CD4-positive, alpha-beta T cell treated with Interleukin-17A for 1 hour (primary cell): ENCODE data around the gene DDIT3.

Experiments used
- DNase-seq: peaks from one replicate; pipeline ENCODE4 v3.0.0-alpha.2; 2020

The DDIT3 gene

DNA sequence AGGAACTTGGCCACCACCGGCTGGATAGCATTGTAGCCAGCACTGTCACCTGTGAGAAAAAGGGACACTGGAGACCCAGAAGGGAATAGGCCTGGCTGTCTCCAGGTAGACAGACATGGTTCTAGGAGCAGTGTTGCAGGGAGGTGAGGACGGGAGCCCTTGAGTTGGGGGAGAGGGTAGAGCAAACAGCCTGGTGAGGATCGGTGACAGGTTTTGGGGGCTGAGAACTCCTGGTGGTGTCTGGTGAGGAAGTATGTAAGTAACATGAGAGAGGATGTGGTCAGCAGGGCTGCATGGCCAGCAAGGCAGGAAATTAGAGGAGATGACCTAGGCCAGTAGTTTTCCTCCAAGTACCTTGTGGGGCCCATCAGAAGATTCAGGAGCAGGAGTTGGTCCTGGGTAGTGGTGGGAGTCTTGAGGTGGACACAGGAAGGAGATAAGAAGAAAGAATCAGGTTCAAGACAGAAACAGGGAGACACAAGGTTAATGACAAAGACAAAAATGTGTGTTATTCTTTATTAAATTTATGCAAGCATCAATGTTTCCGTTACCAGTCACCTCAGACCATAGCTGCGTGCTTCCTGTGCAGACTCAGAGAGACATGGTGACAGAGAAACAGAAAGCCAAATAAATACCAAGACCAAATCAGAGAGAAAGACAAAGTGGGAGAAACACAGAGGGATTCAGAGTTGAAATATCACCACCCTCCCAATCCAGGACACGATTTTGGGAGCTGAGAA is 40.8 kb downstream of the DDIT3 start, which contains the start of gene ARHGAP9:
Gene ARHGAP9, minus strand, starts transcription at position 491 of the 740 bp plus-strand sequence. Its CDS starts 460 bp downstream, at position 31.
- peak; percentile 89 for DNase-seq

DNA sequence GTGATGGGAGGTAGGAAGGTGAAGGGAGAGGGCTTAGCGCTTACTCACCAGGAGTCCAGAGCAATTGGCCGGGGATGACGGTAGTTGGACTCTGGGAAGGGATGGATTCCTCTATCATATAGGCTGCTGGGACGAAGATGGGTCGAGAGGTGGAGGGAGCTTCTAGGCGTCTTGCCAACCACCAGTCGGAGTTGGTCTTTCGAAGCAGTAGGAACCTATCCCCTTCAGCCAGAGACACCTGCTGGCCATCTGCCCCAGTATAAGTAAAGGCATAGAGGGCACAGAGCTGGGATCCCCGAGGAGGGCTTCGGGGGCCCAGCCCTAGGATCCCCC is 41.3 kb downstream of the DDIT3 start:
- no peak for DNase-seq

- peak; percentile 82 for DNase-seq
These were observed 42.3 kb downstream of the DDIT3 start for GRCh38 chr12:57477710-57478681.

- peak; percentile 50 for DNase-seq
These were observed 43.2 kb downstream of the DDIT3 start for GRCh38 chr12:57476993-57477709.

GRCh38 chr12:57476162-57476992 is 43.9 kb downstream of the DDIT3 start:
- DNase-seq, result peak; percentile 83

DNA sequence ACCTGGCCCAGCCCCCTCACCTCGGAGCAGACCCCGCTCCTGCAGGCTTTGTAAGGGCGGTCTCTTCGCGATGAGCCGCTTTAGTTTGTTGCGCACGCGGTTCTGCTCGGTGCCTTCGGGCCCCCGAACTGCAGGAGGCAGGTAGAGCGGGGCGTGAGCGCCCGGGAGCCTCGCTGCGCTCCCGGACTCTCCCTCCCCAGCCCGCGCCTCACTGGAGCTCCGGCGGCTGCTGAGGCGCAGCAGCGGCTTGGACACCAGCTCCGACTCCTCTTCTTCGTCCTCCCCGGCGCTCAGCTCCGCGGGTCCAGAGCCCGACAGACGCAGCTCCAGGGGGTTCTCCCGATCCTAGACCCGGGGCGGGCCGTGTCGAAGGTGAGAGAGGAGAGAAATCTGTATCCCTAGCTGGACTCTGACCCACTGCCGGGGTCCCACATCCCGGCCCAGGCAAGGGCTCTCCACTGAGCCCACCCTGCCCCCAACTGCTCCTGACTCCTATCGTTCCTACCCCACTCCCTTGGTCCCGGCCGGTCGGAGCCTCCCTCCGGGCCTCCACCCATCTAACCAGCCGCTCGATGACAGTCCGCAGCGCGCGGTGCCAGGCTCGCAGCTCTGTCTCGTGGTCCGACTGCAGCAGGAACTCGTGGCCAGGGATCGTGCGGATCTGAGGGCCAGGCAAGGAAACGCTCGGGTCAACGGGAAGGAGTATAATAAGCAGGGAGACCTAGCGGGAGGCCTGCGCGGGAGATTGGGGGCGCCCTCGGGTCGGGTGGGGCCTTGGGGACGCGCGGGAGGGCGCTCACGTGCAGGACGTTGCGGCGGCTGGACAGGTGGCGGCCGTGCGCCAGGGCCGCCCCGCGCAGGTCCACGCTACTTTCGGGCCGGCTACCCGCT is 44.8 kb downstream of the DDIT3 start:
- DNase-seq, result no peak

DNA sequence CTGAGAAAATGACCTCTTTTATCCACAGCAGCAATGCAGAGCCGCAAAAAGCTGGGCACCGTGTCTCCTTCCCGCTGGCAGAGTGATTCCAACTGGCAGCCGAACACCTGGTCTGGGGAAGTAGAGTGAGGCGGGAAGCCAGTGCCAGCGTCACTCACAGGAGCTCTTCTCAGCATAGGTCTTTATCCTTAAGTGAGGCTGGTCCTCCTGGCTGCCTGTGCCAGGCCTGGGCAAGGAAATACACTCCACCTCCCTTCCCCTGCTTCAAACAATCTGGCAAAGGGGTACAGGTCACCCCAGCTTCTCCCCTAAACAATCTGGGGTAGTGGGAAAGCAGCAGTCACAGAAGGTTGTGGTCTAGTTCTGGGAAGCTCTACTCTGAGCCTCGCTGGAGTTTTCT is 45.5 kb downstream of the DDIT3 start:
- no peak for DNase-seq

- no peak for DNase-seq
These were observed 45.9 kb downstream of the DDIT3 start for GRCh38 chr12:57474430-57474829.

GRCh38 chr12:57473886-57474285 is 46.4 kb downstream of the DDIT3 start:
- no peak for DNase-seq

DNA sequence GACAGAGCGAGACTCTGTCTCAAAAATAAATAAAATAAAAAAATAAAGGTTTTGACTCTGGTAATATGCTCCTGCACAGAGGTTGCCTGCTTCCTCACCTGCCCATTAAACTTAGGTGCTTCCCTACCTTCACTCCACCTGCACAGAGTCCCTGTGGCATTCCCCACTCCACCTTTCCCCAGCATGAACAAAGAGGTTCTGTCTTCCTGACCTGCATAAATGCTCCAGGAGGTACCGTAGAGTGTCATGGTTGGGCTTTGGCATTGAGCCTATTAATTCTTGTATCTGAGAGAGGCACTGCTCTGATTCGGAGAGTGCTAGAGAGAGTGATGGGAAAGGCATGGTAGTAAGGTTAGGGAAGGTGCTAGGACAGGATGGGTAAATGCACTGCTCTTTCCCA is 46.9 kb downstream of the DDIT3 start:
- DNase-seq, result no peak

- no peak for DNase-seq
These were observed 47.9 kb downstream of the DDIT3 start for GRCh38 chr12:57472391-57472790.

DNA sequence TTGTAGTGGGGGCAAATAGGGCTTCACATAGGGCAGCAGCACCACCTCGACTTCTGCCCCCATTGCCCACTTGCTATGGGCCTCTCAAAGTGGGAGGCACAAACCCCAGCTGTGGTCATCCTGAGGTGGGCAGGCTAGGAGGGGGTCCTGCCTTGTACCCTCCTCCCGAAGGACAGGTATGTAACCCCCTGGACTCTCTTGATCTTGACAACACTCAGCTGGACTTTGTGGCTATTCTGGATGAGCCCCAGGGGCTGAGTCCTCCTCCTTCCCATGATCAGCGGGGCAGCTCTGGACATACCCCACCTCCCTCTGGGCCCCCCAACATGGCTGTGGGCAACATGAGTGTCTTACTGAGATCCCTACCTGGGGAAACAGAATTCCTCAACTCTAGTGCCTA is 48.7 kb downstream of the DDIT3 start:
- no peak for DNase-seq

GRCh38 chr12:57470970-57471656 is 49.2 kb downstream of the DDIT3 start:
- no peak for DNase-seq

DNA sequence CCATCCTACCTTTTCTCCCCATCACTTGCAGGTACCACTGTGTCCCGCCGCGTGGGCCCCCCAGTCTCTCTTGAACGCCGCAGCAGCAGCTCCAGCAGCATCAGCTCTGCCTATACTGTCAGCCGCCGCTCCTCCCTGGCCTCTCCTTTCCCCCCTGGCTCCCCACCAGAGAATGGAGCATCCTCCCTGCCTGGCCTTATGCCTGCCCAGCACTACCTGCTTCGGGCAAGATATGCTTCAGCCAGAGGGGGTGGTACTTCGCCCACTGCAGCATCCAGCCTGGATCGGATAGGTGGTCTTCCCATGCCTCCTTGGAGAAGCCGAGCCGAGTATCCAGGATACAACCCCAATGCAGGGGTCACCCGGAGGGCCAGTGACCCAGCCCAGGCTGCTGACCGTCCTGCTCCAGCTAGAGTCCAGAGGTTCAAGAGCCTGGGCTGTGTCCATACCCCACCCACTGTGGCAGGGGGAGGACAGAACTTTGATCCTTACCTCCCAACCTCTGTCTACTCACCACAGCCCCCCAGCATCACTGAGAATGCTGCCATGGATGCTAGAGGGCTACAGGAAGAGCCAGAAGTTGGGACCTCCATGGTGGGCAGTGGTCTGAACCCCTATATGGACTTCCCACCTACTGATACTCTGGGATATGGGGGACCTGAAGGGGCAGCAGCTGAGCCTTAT is 49.9 kb downstream of the DDIT3 start:
- no peak for DNase-seq

DNA sequence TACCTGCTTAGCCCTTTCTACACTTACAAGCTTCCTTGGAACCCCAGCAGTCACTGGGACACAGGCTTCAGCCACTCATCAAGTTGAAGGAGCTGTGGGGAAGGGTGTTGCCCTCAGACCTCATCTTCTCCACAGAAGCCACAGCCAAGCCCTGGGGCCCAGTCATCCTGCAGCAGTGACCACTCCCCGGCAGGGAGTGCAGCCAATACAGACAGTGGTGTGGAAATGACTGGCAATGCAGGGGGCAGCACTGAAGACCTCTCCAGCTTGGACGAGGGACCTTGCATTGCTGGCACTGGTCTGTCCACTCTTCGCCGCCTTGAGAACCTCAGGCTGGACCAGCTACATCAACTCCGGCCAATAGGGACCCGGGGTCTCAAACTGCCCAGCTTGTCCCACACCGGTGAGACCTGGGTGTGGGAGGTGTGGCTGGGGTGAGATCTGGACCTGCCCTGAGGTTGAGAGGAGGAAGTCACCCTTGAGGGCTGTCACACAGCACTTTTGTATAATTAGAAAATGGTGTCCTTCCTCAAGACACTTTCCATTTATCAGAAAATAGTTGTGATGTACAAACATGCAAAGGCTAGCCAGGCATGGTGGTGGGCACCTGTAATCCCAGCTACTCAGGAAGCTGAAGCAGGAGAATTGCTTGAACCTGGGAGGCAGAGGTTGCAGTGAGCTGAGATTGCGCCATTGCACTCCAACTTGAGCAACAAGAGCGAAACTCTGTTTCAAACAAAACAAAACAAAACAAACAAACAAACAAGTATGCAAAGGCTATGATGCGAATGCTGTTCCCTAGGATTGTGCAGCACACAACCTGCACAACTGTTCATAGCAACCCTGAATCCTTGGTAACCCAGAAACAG is 50.8 kb downstream of the DDIT3 start:
- no peak for DNase-seq

GRCh38 chr12:57467915-57468314 is 52.4 kb downstream of the DDIT3 start:
- no peak for DNase-seq

DNA sequence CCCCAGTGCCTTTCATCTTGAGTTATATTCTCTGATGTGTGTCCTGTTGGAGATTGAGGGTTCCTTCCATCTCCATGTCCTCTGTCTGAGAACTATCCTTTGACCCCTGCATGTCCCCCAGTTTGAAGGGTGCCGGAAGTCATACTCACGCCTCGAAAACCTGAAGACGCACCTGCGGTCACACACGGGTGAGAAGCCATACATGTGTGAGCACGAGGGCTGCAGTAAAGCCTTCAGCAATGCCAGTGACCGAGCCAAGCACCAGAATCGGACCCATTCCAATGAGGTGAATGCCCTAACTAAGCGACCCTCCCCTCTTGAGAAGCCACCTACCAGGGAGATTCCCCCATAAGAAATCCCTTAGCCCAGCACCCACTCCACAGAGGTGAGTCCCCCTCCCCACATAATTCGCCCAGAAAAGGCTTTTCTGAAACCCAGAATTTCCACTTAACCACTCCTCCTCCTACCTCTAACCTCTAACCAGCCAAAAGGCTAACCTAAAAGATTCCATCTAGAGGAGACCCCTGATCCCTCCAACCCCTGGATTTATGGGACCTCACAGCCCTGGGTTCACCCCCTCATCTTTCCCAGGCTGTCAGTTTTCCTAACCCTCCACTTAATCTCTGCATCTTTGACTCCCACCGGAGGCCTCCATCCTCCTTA is 53.0 kb downstream of the DDIT3 start:
- DNase-seq, result no peak
